Measurements from ENCODE around the gene PATL1.

PATL1 gene

DNA sequence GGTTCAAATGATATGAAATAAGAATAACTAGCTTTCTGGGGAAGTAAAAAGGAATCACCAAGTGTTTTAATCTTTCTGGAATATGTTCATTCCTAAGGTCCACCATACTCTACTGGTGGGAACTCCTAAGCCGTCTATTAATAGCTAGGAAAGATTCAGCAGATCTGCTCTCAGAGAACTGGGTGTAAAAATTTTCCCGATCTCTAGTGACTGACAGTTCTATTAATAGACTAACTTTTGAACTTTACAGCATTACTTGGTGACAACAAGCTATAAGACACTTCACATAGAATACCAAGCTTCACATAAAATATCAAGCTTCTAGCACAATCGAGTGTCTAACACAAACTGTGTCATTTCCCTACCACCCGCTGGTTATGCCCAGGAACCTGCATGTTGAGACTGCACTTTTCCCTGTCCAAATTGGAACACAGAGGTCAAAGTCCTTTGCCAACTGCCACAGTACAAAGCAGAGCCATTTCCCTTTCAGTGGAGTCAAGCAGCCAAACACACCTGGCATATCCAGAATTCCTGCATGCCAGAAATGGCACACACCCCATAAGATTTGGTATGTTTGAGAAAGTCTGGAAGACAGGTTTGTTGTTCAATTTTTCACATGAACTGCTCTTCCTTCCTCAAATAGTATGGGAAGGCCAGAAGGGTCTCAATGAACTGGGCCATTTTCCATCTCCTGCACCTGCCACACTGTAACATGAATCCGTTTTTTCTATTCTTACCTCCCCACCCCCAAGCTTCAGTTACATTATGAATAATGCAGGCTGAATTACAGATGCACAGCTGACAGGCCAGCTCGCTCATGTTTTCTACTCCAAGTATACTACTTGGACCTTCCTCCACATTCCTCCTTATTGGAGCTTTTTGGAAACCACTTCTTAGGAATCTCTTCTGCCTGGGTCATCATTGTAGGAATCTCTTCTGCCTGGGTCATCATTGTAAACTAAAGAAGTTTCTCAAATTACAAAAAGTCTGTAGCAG lies 57.0 kb downstream of the PATL1 start:
- TF ChIP-seq CTCF (conservative IDR thresholded peaks at IDR 0.05; ENCODE audit: low read depth, low read length): no peak
- Histone ChIP-seq H3K36me3 (ENCODE audit: insufficient read depth) (no peaks in the 10 kb centered on the region; the same call in 1 of the 2 replicates), H3K79me2 (ENCODE audit: insufficient read depth, low read depth) (peaks cover 47% of the 10 kb centered on the region), H3K27me3 (ENCODE audit: insufficient read depth, low read depth) (no peaks in the 10 kb centered on the region), H3K4me2 (no peak overlapping the region), H4K20me1 (ENCODE audit: insufficient read depth) (no peaks in the 10 kb centered on the region), H3K4me1 (ENCODE audit: low read depth, poor library complexity, severe bottlenecking) (peaks cover 34% of the 10 kb centered on the region), H2AFZ (ENCODE audit: low read depth) (no peak overlapping the region), H3K4me3 (IDR thresholded peaks at IDR 0.05; ENCODE audit: insufficient read depth, low read depth, low read length) (no peak overlapping the region), H3K9ac (no peak overlapping the region), H3K27ac (no peak overlapping the region)

DNA sequence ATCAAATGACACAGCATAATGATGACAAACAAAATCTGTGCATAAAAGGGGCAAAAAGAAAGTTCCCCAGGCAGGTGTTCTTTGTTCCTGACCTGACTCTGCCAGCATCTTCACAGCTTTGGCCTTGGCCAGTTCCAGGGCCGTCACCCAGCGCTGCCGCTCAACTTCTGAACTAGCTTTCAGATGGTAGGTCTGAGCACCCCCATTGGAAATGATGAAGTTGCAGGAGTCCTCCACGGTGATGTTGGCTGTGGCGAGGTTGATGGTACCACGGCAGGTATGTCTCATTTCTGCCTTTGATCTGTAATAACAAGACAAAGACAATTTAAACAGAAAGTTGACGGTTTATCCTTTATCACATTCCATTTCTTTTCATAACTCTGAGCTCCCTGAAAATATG lies 58.5 kb downstream of the PATL1 start:
- no peak overlapping the region for H2AFZ ChIP-seq (ENCODE audit: low read depth)
- no peak overlapping the region for H3K4me3 ChIP-seq (IDR thresholded peaks at IDR 0.05; ENCODE audit: insufficient read depth, low read depth, low read length)
- no peaks in the 10 kb centered on the region for H4K20me1 ChIP-seq (ENCODE audit: insufficient read depth)
- peaks cover 11% of the 10 kb centered on the region; the same call in 1 of the 2 replicates for H3K36me3 ChIP-seq (ENCODE audit: insufficient read depth)
- peaks cover 58% of the 10 kb centered on the region for H3K79me2 ChIP-seq (ENCODE audit: insufficient read depth, low read depth)
- H3K9ac ChIP-seq: no peak overlapping the region
- no peak for TF ChIP-seq CTCF (conservative IDR thresholded peaks at IDR 0.05; ENCODE audit: low read depth, low read length)
- no peaks in the 10 kb centered on the region for H3K27me3 ChIP-seq (ENCODE audit: insufficient read depth, low read depth)
- H3K4me2 ChIP-seq: no peak overlapping the region
- H3K4me1 ChIP-seq (ENCODE audit: low read depth, poor library complexity, severe bottlenecking): peaks cover 30% of the 10 kb centered on the region
- no peak overlapping the region for H3K27ac ChIP-seq

- Histone ChIP-seq H3K4me3 (IDR thresholded peaks at IDR 0.05; ENCODE audit: insufficient read depth, low read depth, low read length) (no peak overlapping the region), H3K36me3 (ENCODE audit: insufficient read depth) (peaks cover 11% of the 10 kb centered on the region; the same call in 1 of the 2 replicates), H3K9ac (no peak overlapping the region), H3K27ac (no peak overlapping the region), H3K27me3 (ENCODE audit: insufficient read depth, low read depth) (no peaks in the 10 kb centered on the region), H2AFZ (ENCODE audit: low read depth) (no peak overlapping the region), H3K79me2 (ENCODE audit: insufficient read depth, low read depth) (peaks cover 35% of the 10 kb centered on the region), H3K4me2 (no peak overlapping the region), H3K4me1 (ENCODE audit: low read depth, poor library complexity, severe bottlenecking) (peaks cover 16% of the 10 kb centered on the region), H4K20me1 (ENCODE audit: insufficient read depth) (no peaks in the 10 kb centered on the region)
- TF ChIP-seq CTCF (conservative IDR thresholded peaks at IDR 0.05; ENCODE audit: low read depth, low read length): no peak
Observed at GRCh38 chr11:59607703-59608454, 61.0 kb downstream of the PATL1 start.

GRCh38 chr11:59602432-59602831 lies 66.4 kb downstream of the PATL1 start:
- Histone ChIP-seq H3K27ac (no peak overlapping the region), H3K36me3 (ENCODE audit: insufficient read depth) (peaks cover 17% of the 10 kb centered on the region; the same call in 1 of the 2 replicates), H3K27me3 (ENCODE audit: insufficient read depth, low read depth) (no peaks in the 10 kb centered on the region), H3K4me2 (no peak overlapping the region), H2AFZ (ENCODE audit: low read depth) (no peak overlapping the region), H3K4me1 (ENCODE audit: low read depth, poor library complexity, severe bottlenecking) (no peaks in the 10 kb centered on the region), H4K20me1 (ENCODE audit: insufficient read depth) (no peaks in the 10 kb centered on the region), H3K4me3 (IDR thresholded peaks at IDR 0.05; ENCODE audit: insufficient read depth, low read depth, low read length) (no peak overlapping the region), H3K9ac (no peak overlapping the region), H3K79me2 (ENCODE audit: insufficient read depth, low read depth) (peaks cover 10% of the 10 kb centered on the region; the same call in 1 of the 2 replicates)
- no peak for TF ChIP-seq CTCF (conservative IDR thresholded peaks at IDR 0.05; ENCODE audit: low read depth, low read length)
